Brain pericyte (primary cell): ENCODE results near the gene ADAR.

Experiments
- DNase-seq: peaks from one replicate; pipeline ENCODE4 v3.0.0-alpha.2; 2012; ENCODE audit warnings: low read depth, low spot score

ADAR gene

DNA sequence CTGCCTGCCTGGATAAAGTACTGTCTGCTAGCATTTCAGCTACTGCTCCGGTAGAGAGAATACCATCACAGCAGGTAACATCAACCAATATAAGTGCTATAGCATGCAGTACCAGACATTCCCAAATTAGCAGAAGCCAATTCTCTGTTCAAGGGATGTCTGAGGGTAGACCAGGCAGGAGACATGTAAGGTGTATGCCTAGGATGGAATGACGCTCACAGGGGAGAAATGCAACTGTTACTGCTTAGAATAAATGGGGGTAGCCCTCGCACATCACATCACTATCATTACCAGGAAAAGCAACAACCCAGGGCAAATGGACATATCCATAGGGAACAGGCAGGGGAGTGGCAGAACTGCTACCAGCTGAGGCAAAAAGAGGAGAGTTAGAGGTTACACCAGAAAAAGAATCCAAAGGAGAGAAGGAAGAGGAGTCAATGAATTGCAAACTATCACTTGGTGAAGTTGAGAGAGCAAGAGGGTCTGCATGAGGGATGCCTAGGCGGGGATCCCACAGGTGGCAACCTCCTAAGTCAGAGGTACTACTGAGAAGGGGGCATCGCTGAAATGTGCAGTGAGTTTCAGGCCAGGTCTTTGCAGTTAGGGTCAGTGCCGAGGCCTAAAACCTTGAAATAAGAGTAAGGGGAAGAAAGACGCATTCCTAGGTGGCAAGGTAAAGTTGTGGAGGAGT lies 50.6 kb downstream of the ADAR start:
- DNase-seq = no peak

GRCh38 chr1:154556422-154556821 lies 51.6 kb downstream of the ADAR start:
- DNase-seq = no peak

GRCh38 chr1:154553056-154554030 lies 54.6 kb downstream of the ADAR start:
- no peak for DNase-seq

DNA sequence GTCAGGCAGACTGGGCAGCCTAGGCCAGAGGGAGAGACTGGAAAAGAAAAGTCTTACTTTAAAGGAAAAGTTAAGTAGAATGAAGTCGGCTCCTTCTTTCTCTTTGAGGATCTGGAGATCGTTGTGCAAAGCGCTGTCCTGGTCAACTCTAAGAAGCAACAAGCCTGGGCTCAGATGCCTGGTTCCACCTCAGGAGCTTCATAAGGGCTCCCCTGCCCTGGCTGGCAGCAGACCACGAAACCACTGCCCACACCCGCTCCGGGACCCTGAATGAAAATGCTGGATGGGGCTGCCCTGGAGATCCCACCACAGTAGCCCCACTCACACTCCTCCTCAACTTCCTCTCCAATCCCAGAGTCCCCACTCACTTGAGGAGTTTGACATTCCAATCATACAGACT lies 56.0 kb downstream of the ADAR start:
- no peak for DNase-seq

DNA sequence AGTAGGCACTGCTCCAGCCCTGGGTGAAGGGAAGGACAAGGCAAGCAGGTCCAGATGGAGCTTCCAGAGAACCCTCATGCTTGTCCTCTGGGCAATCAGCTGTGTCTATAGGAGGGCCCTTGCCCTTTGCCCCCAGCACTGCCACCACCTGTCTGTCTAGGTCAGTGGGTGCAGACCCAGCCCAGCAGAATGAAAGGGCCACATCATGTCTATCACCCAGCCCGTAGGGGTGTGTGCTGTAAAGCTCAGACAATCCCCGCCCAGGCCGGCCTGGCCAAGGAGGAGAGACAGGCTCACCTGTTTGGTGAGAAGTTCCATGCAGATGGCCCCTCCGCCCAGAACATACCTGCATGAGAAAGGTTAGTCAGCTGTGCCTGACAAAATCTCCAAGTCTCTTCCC lies 56.5 kb downstream of the ADAR start:
- DNase-seq = no peak

GRCh38 chr1:154550657-154551056 lies 57.3 kb downstream of the ADAR start:
- no peak for DNase-seq

GRCh38 chr1:154550070-154550469 lies 57.9 kb downstream of the ADAR start:
- DNase-seq = no peak

DNA sequence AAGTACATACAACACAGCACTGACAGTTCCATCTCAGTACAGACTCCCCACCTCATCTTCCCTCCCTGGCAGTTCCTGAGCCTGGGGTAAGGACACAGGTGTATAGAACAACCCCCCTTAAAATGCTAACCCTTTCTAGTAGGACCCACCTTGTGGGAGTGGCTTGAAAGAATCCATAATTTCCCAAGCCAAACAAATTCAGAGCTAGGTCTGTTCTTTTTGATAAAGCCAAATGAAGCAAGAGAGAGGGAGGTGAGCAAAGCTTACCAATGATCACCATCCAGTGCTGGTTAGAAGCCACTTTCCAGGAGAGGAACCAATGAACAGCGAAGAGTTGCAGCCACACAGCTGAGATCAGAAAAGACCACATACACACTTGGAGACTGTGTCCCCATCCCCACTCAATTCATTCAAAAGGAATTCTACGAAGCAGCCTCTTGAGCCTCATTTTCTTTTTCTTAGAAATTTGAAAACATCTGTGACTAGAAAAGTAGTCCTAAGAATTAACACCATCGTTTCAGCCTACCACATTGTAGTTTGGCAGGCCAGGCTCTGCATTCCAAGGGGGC lies 58.7 kb downstream of the ADAR start:
- no peak for DNase-seq

GRCh38 chr1:154548028-154548427 lies 60.0 kb downstream of the ADAR start:
- no peak for DNase-seq

- DNase-seq = no peak
Measured at GRCh38 chr1:154547105-154547732, 60.8 kb downstream of the ADAR start.

DNA sequence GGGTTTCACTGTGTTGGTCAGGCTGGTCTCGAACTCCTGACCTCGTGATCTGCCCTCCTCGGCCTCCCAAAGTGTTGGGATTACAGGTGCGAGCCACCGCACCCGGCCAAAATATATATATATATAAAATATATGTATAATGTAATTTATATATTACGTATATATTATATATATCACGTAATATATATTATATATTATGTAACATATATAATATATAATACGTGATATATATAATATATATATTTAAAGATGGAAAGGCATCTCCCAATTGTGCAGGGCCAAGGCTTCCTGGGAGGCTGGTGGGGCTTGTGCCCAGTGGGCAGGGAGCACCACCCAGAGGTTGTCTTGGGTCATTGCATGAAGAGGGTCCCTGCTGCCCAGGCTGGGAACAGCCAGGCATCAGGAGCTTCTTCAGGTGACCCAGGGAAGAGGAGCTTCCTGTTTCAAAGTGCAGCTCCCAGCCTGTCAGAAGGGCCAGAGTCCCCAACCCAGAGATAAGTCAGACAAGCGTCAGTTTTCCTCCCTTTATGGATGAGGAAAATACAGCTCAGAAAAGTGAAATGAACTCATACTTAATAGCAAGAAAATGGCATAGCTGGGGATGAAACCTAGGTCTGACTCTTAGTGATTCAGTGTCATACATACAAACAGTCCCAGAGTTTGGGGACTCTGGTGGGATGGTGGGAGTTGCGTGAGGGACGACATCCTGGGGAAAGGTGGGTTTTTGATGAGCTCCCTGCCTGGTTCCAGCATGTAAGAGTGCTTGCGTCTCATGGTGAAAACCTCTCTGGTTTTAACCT lies 61.5 kb downstream of the ADAR start:
- no peak for DNase-seq

GRCh38 chr1:154541231-154541630 lies 66.8 kb downstream of the ADAR start:
- no peak for DNase-seq

DNA sequence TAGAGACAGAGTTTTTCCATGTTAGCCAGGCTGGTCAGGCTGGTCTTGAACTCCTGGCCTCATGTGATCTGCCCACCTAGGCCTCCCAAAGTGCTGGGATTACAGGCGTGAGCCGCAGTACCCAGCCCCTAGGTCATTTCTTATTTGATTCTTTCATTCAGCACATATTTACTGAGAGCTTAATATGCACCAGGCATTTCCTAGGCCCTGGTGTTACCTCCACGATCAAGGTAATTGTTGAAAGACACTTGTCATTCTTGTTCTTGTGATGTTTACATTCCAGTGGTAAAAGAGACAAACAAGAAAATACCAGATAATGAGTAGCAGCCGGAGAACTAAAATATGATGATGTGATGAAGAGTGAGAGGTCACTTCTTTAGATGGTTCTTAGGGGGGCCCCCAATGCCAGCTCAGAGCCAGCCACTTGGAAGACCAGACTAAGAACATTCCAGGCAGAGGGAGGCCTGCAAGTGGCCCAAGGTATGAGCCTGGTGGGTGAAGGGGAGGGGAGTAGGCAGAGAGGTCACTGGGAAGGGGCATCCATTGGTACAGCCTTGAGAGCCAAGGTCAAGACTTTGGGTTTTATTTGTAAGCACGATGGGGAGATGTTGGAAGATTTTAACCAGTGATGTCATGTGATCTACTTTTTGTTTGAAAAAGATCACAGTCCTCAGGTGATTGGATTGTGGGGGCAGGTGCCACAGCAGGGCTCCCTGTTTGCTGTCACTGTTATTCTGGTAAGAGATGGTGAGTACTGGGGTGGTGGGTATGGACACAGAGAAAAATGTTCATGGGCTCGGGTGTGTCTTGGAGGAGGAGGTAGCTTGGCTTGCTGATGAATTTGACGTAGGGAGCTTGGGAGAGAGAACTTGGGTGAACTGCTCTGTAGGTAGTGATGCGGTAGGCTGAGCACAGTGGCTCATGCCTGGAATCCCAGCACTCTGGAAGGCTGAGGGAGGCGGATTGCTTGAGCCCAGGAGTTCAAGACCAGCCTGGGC lies 68.2 kb downstream of the ADAR start:
- DNase-seq = no peak

- DNase-seq = no peak
Measured at GRCh38 chr1:154536570-154536969, 71.4 kb downstream of the ADAR start.

GRCh38 chr1:154533952-154534844 lies 73.8 kb downstream of the ADAR start:
- DNase-seq = no peak
